KMS-11 (cell line): ENCODE results near the gene FBXW12.

Experiments
- H2AFZ ChIP-seq: fragments of 200-600 bp; sonication (generic); 2 replicates; pipeline ENCODE4 v1.6.1; 2016; ENCODE audit warnings: antibody characterized with exemption, mixed run types, low read depth
- H3K27ac ChIP-seq: fragments of 200-600 bp; sonication (generic); 2 replicates; pipeline ENCODE4 v1.6.1; 2016; ENCODE audit warnings: mild to moderate bottlenecking, mixed run types
- H3K27me3 ChIP-seq: fragments of 200-600 bp; sonication (generic); 2 replicates; pipeline ENCODE4 v1.6.1; 2017; ENCODE audit warnings: mild to moderate bottlenecking, low read depth, mixed run types, moderate library complexity; ENCODE audit not compliant: insufficient read depth
- H3K36me3 ChIP-seq: fragments of 200-600 bp; sonication (generic); 2 replicates; pipeline ENCODE4 v1.6.1; 2017; ENCODE audit warnings: mild to moderate bottlenecking, mixed run types; ENCODE audit not compliant: insufficient read depth
- H3K4me1 ChIP-seq: fragments of 200-600 bp; sonication (generic); 2 replicates; pipeline ENCODE4 v1.6.1; 2016; ENCODE audit warnings: mild to moderate bottlenecking, low read depth, mixed run types; ENCODE audit not compliant: poor library complexity, severe bottlenecking
- H3K4me2 ChIP-seq: fragments of 200-600 bp; sonication (generic); 2 replicates; pipeline ENCODE4 v1.7.0; 2016; ENCODE audit warnings: mild to moderate bottlenecking, mixed run types
- H3K4me3 ChIP-seq: fragments of 200-600 bp; sonication (generic); IDR thresholded peaks from 2 replicates; pipeline ENCODE4 v1.6.1; 2017; ENCODE audit warnings: low read depth, low read length, mixed read lengths; ENCODE audit not compliant: insufficient read depth
- H3K79me2 ChIP-seq: fragments of 200-600 bp; sonication (generic); 2 replicates; pipeline ENCODE4 v1.6.1; 2016; ENCODE audit warnings: low read depth, mixed run types; ENCODE audit not compliant: insufficient read depth
- H3K9ac ChIP-seq: fragments of 200-600 bp; sonication (generic); 2 replicates; pipeline ENCODE4 v1.6.1; 2016; ENCODE audit warnings: mild to moderate bottlenecking, mixed run types
- H4K20me1 ChIP-seq: fragments of 200-600 bp; sonication (generic); 2 replicates; pipeline ENCODE4 v1.6.1; 2016; ENCODE audit warnings: mild to moderate bottlenecking, mixed run types; ENCODE audit not compliant: insufficient read depth
- TF ChIP-seq, protein P1 (sequence below): fragments of 200-600 bp; sonication (generic); conservative IDR thresholded peaks from 2 replicates; pipeline ENCODE4 v1.6.1; 2017; ENCODE audit warnings: low read depth, mild to moderate bottlenecking, antibody characterized with exemption, low read length, moderate library complexity, mixed read lengths

FBXW12 gene

GRCh38 chr3:48429317-48429959, 57.4 kb downstream of the FBXW12 start:
- TF ChIP-seq, protein P1, sequence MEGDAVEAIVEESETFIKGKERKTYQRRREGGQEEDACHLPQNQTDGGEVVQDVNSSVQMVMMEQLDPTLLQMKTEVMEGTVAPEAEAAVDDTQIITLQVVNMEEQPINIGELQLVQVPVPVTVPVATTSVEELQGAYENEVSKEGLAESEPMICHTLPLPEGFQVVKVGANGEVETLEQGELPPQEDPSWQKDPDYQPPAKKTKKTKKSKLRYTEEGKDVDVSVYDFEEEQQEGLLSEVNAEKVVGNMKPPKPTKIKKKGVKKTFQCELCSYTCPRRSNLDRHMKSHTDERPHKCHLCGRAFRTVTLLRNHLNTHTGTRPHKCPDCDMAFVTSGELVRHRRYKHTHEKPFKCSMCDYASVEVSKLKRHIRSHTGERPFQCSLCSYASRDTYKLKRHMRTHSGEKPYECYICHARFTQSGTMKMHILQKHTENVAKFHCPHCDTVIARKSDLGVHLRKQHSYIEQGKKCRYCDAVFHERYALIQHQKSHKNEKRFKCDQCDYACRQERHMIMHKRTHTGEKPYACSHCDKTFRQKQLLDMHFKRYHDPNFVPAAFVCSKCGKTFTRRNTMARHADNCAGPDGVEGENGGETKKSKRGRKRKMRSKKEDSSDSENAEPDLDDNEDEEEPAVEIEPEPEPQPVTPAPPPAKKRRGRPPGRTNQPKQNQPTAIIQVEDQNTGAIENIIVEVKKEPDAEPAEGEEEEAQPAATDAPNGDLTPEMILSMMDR, result no peak
- H3K9ac ChIP-seq, result peak overlapping the region; percentile 30; the same call in 1 of the 2 replicates
- no peaks in the 10 kb centered on the region for H4K20me1 ChIP-seq
- H3K27ac ChIP-seq, result no peak overlapping the region
- H3K79me2 ChIP-seq, result no peaks in the 10 kb centered on the region
- no peaks in the 10 kb centered on the region for H3K27me3 ChIP-seq
- peak overlapping the region; percentile 28 for H3K4me3 ChIP-seq
- peak overlapping the region; percentile 67 for H2AFZ ChIP-seq
- H3K4me2 ChIP-seq, result peak overlapping the region; percentile 48; the same call in 1 of the 2 replicates
- H3K4me1 ChIP-seq, result peaks cover 4% of the 10 kb centered on the region
- no peaks in the 10 kb centered on the region for H3K36me3 ChIP-seq

- Histone ChIP-seq H2AFZ (peak within 1 kb of the TSS; percentile 67), H3K4me3 (peak within 1 kb of the TSS; percentile 28), H3K79me2 (no peaks in the 10 kb centered on the region), H3K36me3 (no peaks in the 10 kb centered on the region), H3K9ac (peak within 1 kb of the TSS; percentile 30; the same call in 1 of the 2 replicates), H4K20me1 (no peaks in the 10 kb centered on the region), H3K27ac (no peak within 1 kb of the TSS), H3K27me3 (no peaks in the 10 kb centered on the region), H3K4me1 (peaks cover 4% of the 10 kb centered on the region), H3K4me2 (peak within 1 kb of the TSS; percentile 48; the same call in 1 of the 2 replicates)
- TF ChIP-seq, protein P1, result no peak
Measured at GRCh38 chr3:48429960-48430707, 58.1 kb downstream of the FBXW12 start, which contains the start of gene PLXNB1. PLXNB1 (minus strand) TSS chr3:48430086; CDS start chr3:48424611, 5,475 bp downstream.

GRCh38 chr3:48430708-48431101, 58.7 kb downstream of the FBXW12 start:
- H3K27me3 ChIP-seq, result no peaks in the 10 kb centered on the region
- no peak overlapping the region for H2AFZ ChIP-seq
- H3K4me3 ChIP-seq, result no peak overlapping the region
- no peaks in the 10 kb centered on the region for H3K36me3 ChIP-seq
- no peak overlapping the region for H3K27ac ChIP-seq
- peaks cover 8% of the 10 kb centered on the region for H3K4me1 ChIP-seq
- TF ChIP-seq, protein P1, result no peak
- no peaks in the 10 kb centered on the region for H3K79me2 ChIP-seq
- no peak overlapping the region for H3K9ac ChIP-seq
- H4K20me1 ChIP-seq, result no peaks in the 10 kb centered on the region
- no peak overlapping the region for H3K4me2 ChIP-seq

DNA sequence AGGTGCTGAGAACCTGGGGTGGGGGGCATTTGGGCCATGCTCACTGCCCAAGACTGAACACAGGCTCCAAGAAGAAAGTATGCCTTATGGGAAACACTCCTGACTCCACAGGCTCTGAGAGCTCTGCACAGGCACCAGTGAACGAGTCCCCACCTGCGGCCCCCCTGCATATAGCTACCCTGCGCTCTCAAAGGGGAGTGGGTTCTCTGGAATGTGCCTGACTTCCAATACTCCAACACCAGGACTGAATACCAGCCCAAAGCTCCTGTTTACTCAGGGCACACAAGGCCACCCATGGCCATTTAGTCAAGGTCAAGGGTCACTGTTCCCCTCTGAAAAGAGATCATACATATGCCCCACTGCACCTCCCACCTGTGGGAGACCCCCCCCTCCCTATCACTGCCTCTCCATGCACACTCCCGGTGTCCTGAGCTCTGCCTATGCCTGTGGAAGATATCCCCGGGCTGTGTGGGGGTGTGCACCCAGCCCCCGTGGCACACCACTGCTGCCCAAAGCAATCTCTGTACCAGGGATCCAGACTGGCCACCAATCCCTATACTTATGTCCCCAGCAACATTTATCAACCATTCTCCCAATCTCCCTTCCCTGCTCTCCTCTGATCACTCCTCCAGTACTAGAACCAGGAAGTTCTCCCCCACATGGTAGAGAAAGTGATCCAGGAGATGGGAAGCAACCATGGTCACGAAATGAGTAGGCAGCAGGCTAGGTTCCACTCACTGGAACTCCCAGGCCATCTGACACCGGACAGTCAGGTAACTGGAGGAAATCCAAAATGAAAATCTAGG, 59.4 kb downstream of the FBXW12 start:
- Histone ChIP-seq H3K27me3 (no peaks in the 10 kb centered on the region), H3K36me3 (no peaks in the 10 kb centered on the region), H2AFZ (no peak overlapping the region), H3K4me1 (peaks cover 13% of the 10 kb centered on the region), H4K20me1 (no peaks in the 10 kb centered on the region), H3K4me2 (no peak overlapping the region), H3K9ac (no peak overlapping the region), H3K79me2 (no peaks in the 10 kb centered on the region), H3K4me3 (no peak overlapping the region), H3K27ac (no peak overlapping the region)
- TF ChIP-seq, protein P1, result no peak
